Esophagus squamous epithelium (tissue), 4 donors: ENCODE data around the gene HRK.
A peak's percentile ranks its signal among the peaks of the same experiment; 100 is the strongest.

ENCODE experiments used
- CTCF ChIP-seq, 6 experiments: fragments of 450-650 bp in 4 of 6; fragments of 200-600 bp in 2 of 6; sonication (generic) in 2 of 6; IDR thresholded peaks; one replicate each; pipeline ENCODE4 v1.5.1; 2016 to 2019; ENCODE audit warnings: antibody characterized with exemption in 6 of 6, mild to moderate bottlenecking in 4 of 6, moderate library complexity in 4 of 6
- POLR2A ChIP-seq, 4 donors: fragments of 450-650 bp; IDR thresholded peaks; one replicate each; pipeline ENCODE4 v1.6.1; 2017; ENCODE audit warnings: antibody characterized with exemption in 4 of 4, mild to moderate bottlenecking in 4 of 4, moderate library complexity in 3 of 4

- TF ChIP-seq CTCF (IDR thresholded peaks at IDR 0.05) (peak in 3 of 6 experiments; percentile 16 to 25 (median 21)), POLR2A (IDR thresholded peaks at IDR 0.05) (peak in 2 of 4 donors; percentile 59 to 62)
Observed at GRCh38 chr12:116818948-116819832, 62.1 kb downstream of the HRK start.
